K562 (cell line): ENCODE results near the gene CAMK2G. TPM values are rescaled to one million over a fixed set of nuclear protein-coding genes. Genes with fewer than 3 reads are reported as not detected.

Experiments used
- CBFB ChIP-seq: sonication (generic); formaldehyde crosslinking; IDR thresholded peaks from 2 replicates; pipeline ENCODE4 v1.4.0; 2020; ENCODE audit warnings: mild to moderate bottlenecking, missing genetic modification reagents
- ETS1 ChIP-seq: conservative IDR thresholded peaks from 2 replicates; pipeline ENCODE4 v1.6.1; 2011; ENCODE audit warnings: low read depth, mild to moderate bottlenecking, low read length; ENCODE audit not compliant: control insufficient read depth
- GTF2B ChIP-seq: IDR thresholded peaks from 2 replicates; pipeline ENCODE4 v1.6.1; 2011; ENCODE audit not compliant: insufficient read length; ENCODE audit errors: extremely low read depth
- HDAC1 ChIP-seq, 2 experiments: fragments of 450-650 bp; IDR thresholded peaks; 2 replicates each; pipeline ENCODE4 v1.6.1; 2016 to 2017; ENCODE audit warnings: inconsistent platforms in 1 of 2, mild to moderate bottlenecking in 1 of 2, moderate library complexity in 1 of 2
- SMARCE1 ChIP-seq: fragments of 450-650 bp; IDR thresholded peaks from 2 replicates; pipeline ENCODE4 v1.7.1; 2016; ENCODE audit warnings: mild to moderate bottlenecking
- SNRNP70 ChIP-seq: fragments of 200-400 bp; formaldehyde crosslinking; optimal IDR thresholded peaks from 2 replicates; pipeline ENCODE3; 2017; ENCODE audit warnings: low read depth, low read length
- ZBTB12 ChIP-seq: fragments of 250-450 bp; sonication (Bioruptor Pico); IDR thresholded peaks from 2 replicates; pipeline ENCODE4 v1.4.0; 2020
- polyA plus RNA-seq, 8 experiments: library from polyadenylated mRNA; depleted of rRNA in 4 of 8; stranded (reverse) in 5 of 8; unstranded in 3 of 8; fragments of >200 nt; fragmentation: Nextera tagmentation in 2 of 8; fragmentation: Illumina TruSeq in 1 of 8; extraction: Ambion mirVana in 2 of 8; extraction: Trizol in 1 of 8; gene quantifications; 2 replicates each; pipeline versions ENCODE4 v1.2.1 to v1.2.3, GENCODE V29; 2011 to 2014; ENCODE audit warnings: inconsistent platforms in 1 of 8, missing spikeins in 1 of 8
- total RNA-seq, 7 experiments: library from RNA; depleted of rRNA in 6 of 7; stranded (reverse); fragments of >200 nt in 6 of 7; fragmentation: Illumina TruSeq in 2 of 7; extraction: Trizol in 2 of 7; gene quantifications; 2 replicates each; pipeline versions ENCODE4 v1.2.1 to v1.2.3, GENCODE V29; 2011 to 2021; ENCODE audit warnings: low replicate concordance in 1 of 7
- TF ChIP-seq, protein P1 (sequence below): fragments of 450-650 bp; IDR thresholded peaks from 2 replicates; pipeline ENCODE4 v1.6.1; 2016; ENCODE audit warnings: low read depth
- TF ChIP-seq, protein P2 (sequence below): fragments of 450-650 bp; conservative IDR thresholded peaks from 2 replicates; pipeline ENCODE4 v1.6.1; 2016; ENCODE audit warnings: missing genetic modification characterization, low read depth, mild to moderate bottlenecking, missing compliant biosample characterization, moderate library complexity

CAMK2G gene
- total and polyA plus RNA-seq, 9 of the 15 experiments (the other 6 are each of a cell fraction or from before 2014, with no cell fraction given), result 9.0 to 37.9 (median 32.6) TPM

DNA sequence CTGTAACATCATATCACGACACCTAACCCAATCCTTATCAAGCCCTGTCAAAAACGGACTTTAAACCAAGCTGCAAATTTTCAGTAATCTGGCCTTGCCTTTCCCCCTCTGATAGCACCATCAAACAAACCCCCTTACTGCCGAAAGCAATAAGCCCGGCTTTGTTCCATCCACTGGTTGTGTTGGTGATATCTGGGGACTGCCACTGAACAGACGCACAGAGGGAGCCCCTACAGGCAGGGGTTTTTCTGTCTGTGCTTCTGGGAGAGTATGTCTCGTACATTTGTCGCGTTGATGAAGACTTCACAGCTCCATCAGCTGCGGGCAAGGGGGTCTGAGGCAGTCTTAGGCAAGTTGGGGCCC lies 36.0 kb upstream of the CAMK2G start (continued):
- TF ChIP-seq, protein P1, sequence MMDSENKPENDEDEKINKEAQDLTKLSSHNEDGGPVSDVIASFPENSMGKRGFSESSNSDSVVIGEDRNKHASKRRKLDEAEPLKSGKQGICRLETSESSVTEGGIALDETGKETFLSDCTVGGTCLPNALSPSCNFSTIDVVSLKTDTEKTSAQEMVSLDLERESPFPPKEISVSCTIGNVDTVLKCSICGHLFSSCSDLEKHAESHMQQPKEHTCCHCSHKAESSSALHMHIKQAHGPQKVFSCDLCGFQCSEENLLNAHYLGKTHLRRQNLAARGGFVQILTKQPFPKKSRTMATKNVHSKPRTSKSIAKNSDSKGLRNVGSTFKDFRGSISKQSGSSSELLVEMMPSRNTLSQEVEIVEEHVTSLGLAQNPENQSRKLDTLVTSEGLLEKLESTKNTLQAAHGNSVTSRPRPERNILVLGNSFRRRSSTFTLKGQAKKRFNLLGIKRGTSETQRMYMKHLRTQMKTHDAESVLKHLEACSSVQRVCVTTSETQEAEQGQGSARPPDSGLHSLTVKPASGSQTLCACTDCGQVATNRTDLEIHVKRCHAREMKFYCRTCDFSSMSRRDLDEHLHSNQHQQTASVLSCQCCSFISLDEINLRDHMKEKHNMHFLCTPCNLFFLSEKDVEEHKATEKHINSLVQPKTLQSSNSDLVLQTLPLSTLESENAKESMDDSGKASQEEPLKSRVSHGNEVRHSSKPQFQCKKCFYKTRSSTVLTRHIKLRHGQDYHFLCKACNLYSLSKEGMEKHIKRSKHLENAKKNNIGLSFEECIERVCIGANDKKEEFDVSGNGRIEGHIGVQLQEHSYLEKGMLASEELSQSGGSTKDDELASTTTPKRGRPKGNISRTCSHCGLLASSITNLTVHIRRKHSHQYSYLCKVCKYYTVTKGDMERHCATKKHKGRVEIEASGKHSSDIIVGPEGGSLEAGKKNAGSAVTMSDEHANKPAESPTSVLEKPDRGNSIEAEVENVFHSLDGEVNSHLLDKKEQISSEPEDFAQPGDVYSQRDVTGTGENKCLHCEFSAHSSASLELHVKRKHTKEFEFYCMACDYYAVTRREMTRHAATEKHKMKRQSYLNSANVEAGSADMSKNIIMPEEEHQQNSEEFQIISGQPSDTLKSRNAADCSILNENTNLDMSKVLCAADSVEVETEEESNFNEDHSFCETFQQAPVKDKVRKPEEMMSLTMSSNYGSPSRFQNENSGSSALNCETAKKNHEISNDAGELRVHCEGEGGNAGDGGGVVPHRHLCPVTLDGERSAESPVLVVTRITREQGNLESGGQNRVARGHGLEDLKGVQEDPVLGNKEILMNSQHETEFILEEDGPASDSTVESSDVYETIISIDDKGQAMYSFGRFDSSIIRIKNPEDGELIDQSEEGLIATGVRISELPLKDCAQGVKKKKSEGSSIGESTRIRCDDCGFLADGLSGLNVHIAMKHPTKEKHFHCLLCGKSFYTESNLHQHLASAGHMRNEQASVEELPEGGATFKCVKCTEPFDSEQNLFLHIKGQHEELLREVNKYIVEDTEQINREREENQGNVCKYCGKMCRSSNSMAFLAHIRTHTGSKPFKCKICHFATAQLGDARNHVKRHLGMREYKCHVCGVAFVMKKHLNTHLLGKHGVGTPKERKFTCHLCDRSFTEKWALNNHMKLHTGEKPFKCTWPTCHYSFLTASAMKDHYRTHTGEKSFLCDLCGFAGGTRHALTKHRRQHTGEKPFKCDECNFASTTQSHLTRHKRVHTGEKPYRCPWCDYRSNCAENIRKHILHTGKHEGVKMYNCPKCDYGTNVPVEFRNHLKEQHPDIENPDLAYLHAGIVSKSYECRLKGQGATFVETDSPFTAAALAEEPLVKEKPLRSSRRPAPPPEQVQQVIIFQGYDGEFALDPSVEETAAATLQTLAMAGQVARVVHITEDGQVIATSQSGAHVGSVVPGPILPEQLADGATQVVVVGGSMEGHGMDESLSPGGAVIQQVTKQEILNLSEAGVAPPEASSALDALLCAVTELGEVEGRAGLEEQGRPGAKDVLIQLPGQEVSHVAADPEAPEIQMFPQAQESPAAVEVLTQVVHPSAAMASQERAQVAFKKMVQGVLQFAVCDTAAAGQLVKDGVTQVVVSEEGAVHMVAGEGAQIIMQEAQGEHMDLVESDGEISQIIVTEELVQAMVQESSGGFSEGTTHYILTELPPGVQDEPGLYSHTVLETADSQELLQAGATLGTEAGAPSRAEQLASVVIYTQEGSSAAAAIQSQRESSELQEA, result no peak
- TF ChIP-seq, protein P2, sequence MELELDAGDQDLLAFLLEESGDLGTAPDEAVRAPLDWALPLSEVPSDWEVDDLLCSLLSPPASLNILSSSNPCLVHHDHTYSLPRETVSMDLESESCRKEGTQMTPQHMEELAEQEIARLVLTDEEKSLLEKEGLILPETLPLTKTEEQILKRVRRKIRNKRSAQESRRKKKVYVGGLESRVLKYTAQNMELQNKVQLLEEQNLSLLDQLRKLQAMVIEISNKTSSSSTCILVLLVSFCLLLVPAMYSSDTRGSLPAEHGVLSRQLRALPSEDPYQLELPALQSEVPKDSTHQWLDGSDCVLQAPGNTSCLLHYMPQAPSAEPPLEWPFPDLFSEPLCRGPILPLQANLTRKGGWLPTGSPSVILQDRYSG (tag), result no peak
- TF ChIP-seq SNRNP70 (no peak), ZBTB12 (CRISPR knock-in tag) (no peak), CBFB (CRISPR knock-in tag) (0 out of 2 replicates have a peak, but pooled peaks have one; percentile 40), SMARCE1 (0 out of 2 replicates have a peak, but pooled peaks have one; percentile 45), GTF2B (no peak), ETS1 (no peak), HDAC1 (IDR thresholded peaks at IDR 0.05) (0 out of 4 replicates have a peak, but pooled peaks of 1 of the 2 experiments have one; percentile 41)
